Measurements from ENCODE around the gene DMD. TPM values are rescaled to one million over a fixed set of nuclear protein-coding genes. Genes with fewer than 3 reads are reported as not detected.
A peak's percentile ranks its signal among the peaks of the same experiment; 100 is the strongest.

DMD gene
- total RNA-seq, 1 donor from 2014 or later, result 1.7 TPM

DNA sequence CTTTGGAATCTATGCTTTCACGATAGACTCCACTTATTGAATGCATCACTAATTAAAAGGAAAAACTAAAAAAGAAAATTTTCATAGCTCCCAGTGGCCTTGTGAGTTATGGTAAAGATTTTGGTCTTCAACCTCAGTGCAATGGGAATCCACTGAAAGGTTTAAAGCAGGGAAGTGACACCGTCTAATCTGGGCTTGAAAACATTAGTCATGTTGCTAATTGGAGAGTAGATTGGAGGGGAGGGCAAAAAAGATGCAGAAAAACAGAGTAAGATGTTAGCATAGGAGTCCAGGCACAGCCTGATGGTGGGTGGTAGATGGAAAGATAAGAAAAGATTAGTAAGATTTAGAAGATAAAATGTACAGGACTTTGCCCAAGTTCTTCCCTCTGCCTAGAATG lies 1506.4 kb downstream of the DMD start:
- TF ChIP-seq, protein P1, sequence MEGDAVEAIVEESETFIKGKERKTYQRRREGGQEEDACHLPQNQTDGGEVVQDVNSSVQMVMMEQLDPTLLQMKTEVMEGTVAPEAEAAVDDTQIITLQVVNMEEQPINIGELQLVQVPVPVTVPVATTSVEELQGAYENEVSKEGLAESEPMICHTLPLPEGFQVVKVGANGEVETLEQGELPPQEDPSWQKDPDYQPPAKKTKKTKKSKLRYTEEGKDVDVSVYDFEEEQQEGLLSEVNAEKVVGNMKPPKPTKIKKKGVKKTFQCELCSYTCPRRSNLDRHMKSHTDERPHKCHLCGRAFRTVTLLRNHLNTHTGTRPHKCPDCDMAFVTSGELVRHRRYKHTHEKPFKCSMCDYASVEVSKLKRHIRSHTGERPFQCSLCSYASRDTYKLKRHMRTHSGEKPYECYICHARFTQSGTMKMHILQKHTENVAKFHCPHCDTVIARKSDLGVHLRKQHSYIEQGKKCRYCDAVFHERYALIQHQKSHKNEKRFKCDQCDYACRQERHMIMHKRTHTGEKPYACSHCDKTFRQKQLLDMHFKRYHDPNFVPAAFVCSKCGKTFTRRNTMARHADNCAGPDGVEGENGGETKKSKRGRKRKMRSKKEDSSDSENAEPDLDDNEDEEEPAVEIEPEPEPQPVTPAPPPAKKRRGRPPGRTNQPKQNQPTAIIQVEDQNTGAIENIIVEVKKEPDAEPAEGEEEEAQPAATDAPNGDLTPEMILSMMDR (IDR thresholded peaks at IDR 0.05; ENCODE audit: partially characterized antibody, unreplicated experiment), result no peak
- DNase-seq, result no peak
- no peak overlapping the region for H3K4me3 Mint-ChIP-seq (ENCODE audit: unreplicated experiment)
- no peaks in the 10 kb centered on the region for H3K36me3 Mint-ChIP-seq (ENCODE audit: unreplicated experiment)
- no peaks in the 10 kb centered on the region for H3K9me3 Mint-ChIP-seq (ENCODE audit: unreplicated experiment)
- H3K27me3 Mint-ChIP-seq (ENCODE audit: unreplicated experiment), result no peaks in the 10 kb centered on the region
- no peak overlapping the region for H3K27ac Mint-ChIP-seq (ENCODE audit: unreplicated experiment)
- peaks cover 7% of the 10 kb centered on the region for H3K4me1 Mint-ChIP-seq (ENCODE audit: low read depth, unreplicated experiment)

DNA sequence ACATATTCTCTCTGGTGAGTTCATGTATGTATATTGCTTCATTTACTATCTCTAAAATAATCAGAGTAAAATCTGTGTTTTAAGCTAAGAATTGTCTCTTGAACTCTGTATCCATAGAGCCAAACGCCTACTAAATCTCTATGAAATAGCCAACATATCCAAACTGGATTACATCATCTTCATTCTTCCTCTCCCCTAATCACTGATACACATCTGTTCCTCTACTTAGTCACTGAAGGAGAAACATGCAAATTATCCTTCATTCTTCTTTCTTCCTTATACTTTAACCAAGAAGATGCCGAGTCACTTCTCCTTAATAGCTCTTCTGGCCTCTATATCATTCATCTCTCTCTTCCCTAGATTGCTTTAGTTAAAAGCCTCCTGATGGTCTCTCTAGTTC lies 1509.1 kb downstream of the DMD start:
- TF ChIP-seq, protein P1 (IDR thresholded peaks at IDR 0.05; ENCODE audit: partially characterized antibody, unreplicated experiment), result no peak
- Mint-ChIP-seq H3K27me3 (ENCODE audit: unreplicated experiment) (no peaks in the 10 kb centered on the region), H3K4me1 (ENCODE audit: low read depth, unreplicated experiment) (peaks cover 7% of the 10 kb centered on the region), H3K27ac (ENCODE audit: unreplicated experiment) (peak overlapping the region; percentile 40), H3K36me3 (ENCODE audit: unreplicated experiment) (no peaks in the 10 kb centered on the region), H3K4me3 (ENCODE audit: unreplicated experiment) (no peak overlapping the region), H3K9me3 (ENCODE audit: unreplicated experiment) (no peaks in the 10 kb centered on the region)
- no peak for DNase-seq

DNA sequence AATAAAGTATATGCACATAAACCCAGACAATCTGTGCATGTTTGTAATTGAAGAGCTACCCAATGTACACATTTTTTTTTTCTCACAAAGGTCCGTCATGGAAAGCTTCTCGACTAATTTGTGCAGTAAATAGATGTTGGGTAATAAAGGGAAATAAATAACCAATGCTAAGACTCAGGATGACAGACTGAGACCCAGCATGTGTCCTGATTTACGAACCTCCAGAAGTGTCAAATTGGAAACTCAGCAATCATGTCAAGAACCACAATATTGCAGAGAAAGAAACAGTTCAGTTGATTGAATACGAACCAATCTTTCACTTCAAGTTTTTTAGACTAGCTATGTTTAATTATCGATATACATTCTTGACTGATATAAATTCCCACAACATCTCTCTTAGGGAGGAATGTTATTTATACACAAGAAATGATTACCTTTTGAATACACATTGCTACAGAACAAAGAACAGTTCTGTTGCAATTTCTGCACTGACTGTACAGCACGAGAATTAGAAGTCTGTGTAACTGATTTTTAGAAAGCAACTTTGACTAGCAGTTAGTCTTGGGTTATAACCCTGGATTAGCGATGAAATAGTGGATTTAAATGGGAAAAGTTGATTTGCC lies 1513.9 kb downstream of the DMD start:
- Mint-ChIP-seq H3K36me3 (ENCODE audit: unreplicated experiment) (no peaks in the 10 kb centered on the region), H3K27me3 (ENCODE audit: unreplicated experiment) (no peaks in the 10 kb centered on the region)

DNA sequence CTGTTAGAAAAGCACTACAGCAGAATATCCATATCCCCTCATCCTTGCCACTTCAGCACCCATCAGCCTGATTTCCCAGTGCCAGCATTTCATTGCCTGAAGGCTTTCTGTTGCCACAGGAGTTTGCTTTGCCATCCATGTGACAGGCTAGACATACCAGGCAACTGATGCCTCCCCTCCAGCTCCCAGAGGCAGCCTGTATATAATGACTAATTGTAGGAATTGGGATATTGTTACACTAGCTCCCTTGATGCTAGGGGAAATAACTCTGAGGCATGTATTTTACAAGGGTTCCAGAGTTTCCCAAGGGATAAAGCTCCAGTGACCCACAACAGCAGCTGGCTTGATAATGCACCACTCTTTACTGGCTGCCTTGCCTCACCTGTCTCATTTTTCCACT lies 1531.5 kb downstream of the DMD start:
- Mint-ChIP-seq H3K9me3 (ENCODE audit: unreplicated experiment) (no peaks in the 10 kb centered on the region), H3K4me1 (ENCODE audit: low read depth, unreplicated experiment) (no peaks in the 10 kb centered on the region), H3K27me3 (ENCODE audit: unreplicated experiment) (no peaks in the 10 kb centered on the region), H3K27ac (ENCODE audit: unreplicated experiment) (no peak overlapping the region), H3K36me3 (ENCODE audit: unreplicated experiment) (no peaks in the 10 kb centered on the region), H3K4me3 (ENCODE audit: unreplicated experiment) (no peak overlapping the region)
- no peak for DNase-seq
- TF ChIP-seq, protein P1 (IDR thresholded peaks at IDR 0.05; ENCODE audit: partially characterized antibody, unreplicated experiment), result no peak

More for the DNA sequence above, 1513.9 kb downstream of the DMD start:
- Mint-ChIP-seq H3K9me3 (ENCODE audit: unreplicated experiment) (peaks cover 1% of the 10 kb centered on the region), H3K4me3 (ENCODE audit: unreplicated experiment) (no peak overlapping the region), H3K27ac (ENCODE audit: unreplicated experiment) (no peak overlapping the region), H3K4me1 (ENCODE audit: low read depth, unreplicated experiment) (peaks cover 5% of the 10 kb centered on the region)
- no peak for DNase-seq
- TF ChIP-seq, protein P1 (IDR thresholded peaks at IDR 0.05; ENCODE audit: partially characterized antibody, unreplicated experiment), result no peak

DNA sequence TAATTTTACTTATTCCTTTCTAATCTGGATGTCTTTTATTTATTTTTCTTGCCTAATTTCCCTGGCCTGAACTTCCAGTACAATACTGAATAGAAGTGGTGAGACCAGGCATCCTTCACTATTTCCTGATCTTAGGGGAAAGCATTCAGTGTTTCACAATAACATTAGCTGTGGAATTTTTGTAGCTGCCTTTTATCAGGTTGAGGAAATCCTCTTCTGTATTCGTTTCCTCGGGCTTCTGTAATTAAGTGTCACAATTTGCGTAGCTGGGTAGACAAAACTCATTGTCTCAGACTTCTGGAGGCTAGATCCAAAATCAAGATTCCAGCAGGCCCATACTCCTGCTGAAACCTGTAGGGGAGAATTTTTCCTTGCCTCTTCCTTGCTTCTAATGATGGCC lies 1541.1 kb downstream of the DMD start:
- Mint-ChIP-seq H3K36me3 (ENCODE audit: unreplicated experiment) (no peaks in the 10 kb centered on the region), H3K27me3 (ENCODE audit: unreplicated experiment) (no peaks in the 10 kb centered on the region), H3K9me3 (ENCODE audit: unreplicated experiment) (no peaks in the 10 kb centered on the region), H3K4me3 (ENCODE audit: unreplicated experiment) (no peak overlapping the region), H3K4me1 (ENCODE audit: low read depth, unreplicated experiment) (no peaks in the 10 kb centered on the region), H3K27ac (ENCODE audit: unreplicated experiment) (no peak overlapping the region)
- DNase-seq, result no peak
- TF ChIP-seq, protein P1 (IDR thresholded peaks at IDR 0.05; ENCODE audit: partially characterized antibody, unreplicated experiment), result no peak
